Left ventricle myocardium inferior (tissue), 1 donor: Measurements from ENCODE around the gene WNT4. TPM values are rescaled to one million over a fixed set of nuclear protein-coding genes. Genes with fewer than 3 reads are reported as not detected.

Experiments used
- DNase-seq: peaks from one replicate; pipeline ENCODE4 v3.0.0-alpha.2; 2020
- H3K27ac ChIP-seq: fragments of 200-600 bp; replicated peaks from 2 replicates; pipeline ENCODE4 v1.8.0; 2021
- H3K27me3 ChIP-seq: fragments of 200-600 bp; 2 replicates; pipeline ENCODE4 v1.8.0; 2021; ENCODE audit warnings: low read depth
- H3K36me3 ChIP-seq: fragments of 200-600 bp; 2 replicates; pipeline ENCODE4 v1.8.0; 2021
- H3K4me1 ChIP-seq: fragments of 200-600 bp; 2 replicates; pipeline ENCODE4 v1.8.0; 2021
- H3K4me3 ChIP-seq: fragments of 200-600 bp; 2 replicates; pipeline ENCODE4 v1.8.0; 2021; ENCODE audit warnings: mild to moderate bottlenecking, moderate library complexity
- H3K9me3 ChIP-seq: fragments of 200-600 bp; replicated peaks from 2 replicates; pipeline ENCODE4 v1.8.0; 2021
- intact Hi-C: fragments of 100-400 bp; cut with micrococcal nuclease; formaldehyde crosslinking; loops from one replicate; pipeline ENCODE4 v1.11.0; 2022
- total RNA-seq: library from RNA; stranded (reverse); fragmentation: NEBNext Ultra II Directional; extraction: Animal tissue kit (Norgen Biotek cat#: 25700); gene quantifications from one replicate; pipeline ENCODE4 v1.2.1, GENCODE V29; 2021
- TF ChIP-seq, protein P1 (sequence below): fragments of 200-600 bp; IDR thresholded peaks from 2 replicates; pipeline ENCODE4 v1.8.0; 2021; ENCODE audit warnings: antibody characterized with exemption, mild to moderate bottlenecking, borderline replicate concordance
- donor health status: DM: no; HTN: yes; CAD: no; lungs with severe emphysema.

Gene WNT4
- total RNA-seq, 1 donor from 2014 or later: not detected

DNA sequence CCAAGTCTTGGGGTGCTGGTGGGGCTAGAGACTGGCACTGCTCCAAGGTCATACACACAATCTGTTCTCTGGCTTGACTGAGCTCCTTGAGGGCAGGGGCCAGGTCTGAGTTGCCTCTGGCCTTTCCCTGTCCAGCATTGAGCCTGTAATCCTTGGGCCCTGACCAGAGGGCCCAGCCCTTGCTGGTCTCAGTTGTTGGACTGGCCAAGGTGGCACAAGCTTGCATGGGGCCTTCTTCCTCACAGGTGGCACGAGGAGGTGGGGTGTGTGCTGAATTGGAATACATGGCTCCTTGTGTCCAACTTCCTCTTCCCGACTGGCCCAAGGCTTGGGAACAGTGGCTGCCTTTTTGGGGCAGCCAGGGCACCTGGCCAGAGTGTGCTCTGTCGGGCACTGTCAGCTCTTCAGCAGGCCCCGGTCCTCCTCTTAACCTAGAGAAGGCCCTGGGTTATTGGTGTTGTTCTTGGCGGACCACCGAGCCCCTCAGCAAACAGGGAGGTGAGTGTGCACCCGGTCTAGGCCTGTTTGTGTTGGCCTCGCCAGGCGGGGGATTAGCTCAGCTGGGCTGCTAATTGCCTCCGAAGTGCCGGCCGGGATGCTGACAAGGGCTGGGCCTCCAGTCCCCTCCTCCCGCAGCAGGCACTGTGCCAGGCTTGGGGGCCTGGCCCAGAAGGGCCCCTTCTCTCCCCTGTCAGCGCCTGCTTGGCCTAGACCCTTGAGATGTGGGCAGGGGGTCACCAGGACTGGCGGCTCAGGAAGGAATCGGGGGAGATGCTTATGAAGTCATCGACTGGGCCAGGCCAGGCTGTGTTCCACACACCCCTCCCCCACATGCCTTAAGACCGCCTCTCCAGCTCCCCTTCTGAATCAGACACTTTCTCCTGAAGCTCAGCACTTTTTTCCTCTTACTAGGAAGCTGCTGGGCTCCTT is 28.5 kb downstream of the WNT4 start:
- DNase-seq: no peak
- intact Hi-C loops: no loop called here
- Histone ChIP-seq H3K27me3 (no peaks in the 10 kb centered on the region), H3K27ac (peak overlapping the region; percentile 29), H3K36me3 (peaks cover 1% of the 10 kb centered on the region), H3K9me3 (no peaks in the 10 kb centered on the region), H3K4me3 (no peak overlapping the region), H3K4me1 (peaks cover 73% of the 10 kb centered on the region)
- TF ChIP-seq, protein P1, sequence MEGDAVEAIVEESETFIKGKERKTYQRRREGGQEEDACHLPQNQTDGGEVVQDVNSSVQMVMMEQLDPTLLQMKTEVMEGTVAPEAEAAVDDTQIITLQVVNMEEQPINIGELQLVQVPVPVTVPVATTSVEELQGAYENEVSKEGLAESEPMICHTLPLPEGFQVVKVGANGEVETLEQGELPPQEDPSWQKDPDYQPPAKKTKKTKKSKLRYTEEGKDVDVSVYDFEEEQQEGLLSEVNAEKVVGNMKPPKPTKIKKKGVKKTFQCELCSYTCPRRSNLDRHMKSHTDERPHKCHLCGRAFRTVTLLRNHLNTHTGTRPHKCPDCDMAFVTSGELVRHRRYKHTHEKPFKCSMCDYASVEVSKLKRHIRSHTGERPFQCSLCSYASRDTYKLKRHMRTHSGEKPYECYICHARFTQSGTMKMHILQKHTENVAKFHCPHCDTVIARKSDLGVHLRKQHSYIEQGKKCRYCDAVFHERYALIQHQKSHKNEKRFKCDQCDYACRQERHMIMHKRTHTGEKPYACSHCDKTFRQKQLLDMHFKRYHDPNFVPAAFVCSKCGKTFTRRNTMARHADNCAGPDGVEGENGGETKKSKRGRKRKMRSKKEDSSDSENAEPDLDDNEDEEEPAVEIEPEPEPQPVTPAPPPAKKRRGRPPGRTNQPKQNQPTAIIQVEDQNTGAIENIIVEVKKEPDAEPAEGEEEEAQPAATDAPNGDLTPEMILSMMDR: no peak

DNA sequence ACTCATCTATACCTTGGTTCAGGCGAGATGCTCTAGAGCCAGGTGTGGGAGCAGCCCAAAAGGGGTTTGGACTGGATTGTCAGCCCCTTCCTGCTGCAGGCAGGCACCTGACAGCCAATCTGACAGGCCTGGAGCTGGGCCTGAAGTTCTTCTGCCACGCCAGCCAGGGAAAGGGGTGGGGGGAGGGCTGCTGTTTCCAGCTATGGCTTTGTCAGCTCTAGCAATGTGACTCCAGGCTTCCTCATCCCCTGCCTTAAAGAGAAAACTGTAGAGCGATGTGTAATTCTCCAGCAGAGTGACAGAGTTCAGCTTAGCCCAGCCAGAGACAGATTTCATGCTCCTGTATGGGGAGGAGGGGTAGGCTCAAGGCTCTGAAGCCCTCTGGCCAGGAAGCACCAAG is 30.3 kb downstream of the WNT4 start:
- H3K4me1 ChIP-seq: peaks cover 80% of the 10 kb centered on the region
- H3K27me3 ChIP-seq: no peaks in the 10 kb centered on the region
- H3K9me3 ChIP-seq: no peaks in the 10 kb centered on the region
- H3K4me3 ChIP-seq: no peak overlapping the region
- H3K27ac ChIP-seq: no peak overlapping the region
- intact Hi-C loops: no loop called here
- TF ChIP-seq, protein P1: no peak
- H3K36me3 ChIP-seq: no peaks in the 10 kb centered on the region
- DNase-seq: no peak

DNA sequence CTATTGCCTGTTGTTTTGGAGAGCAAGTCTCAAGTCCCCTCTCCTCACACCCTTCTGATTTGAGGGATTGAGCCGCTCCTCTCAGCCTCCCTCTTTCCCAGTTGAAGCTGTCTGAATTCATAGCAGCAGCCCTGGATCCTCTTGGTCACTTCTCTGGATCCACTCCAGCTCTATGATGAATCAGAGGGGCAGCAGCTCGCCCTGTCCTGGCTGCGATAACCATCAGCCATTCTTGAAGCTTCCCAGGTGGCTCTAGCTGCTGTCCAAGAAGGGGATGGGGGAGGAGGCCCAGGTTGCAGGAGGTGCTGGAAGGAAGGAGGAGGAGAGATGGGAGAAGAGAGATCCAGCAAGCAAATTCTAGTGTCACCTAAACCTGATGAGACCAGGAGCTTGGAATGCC is 31.3 kb downstream of the WNT4 start:
- Histone ChIP-seq H3K36me3 (no peaks in the 10 kb centered on the region), H3K4me1 (peaks cover 72% of the 10 kb centered on the region), H3K27me3 (no peaks in the 10 kb centered on the region), H3K9me3 (no peaks in the 10 kb centered on the region), H3K27ac (no peak overlapping the region), H3K4me3 (no peak overlapping the region)
- DNase-seq: no peak
- intact Hi-C loops: no loop called here
- TF ChIP-seq, protein P1: no peak

DNA sequence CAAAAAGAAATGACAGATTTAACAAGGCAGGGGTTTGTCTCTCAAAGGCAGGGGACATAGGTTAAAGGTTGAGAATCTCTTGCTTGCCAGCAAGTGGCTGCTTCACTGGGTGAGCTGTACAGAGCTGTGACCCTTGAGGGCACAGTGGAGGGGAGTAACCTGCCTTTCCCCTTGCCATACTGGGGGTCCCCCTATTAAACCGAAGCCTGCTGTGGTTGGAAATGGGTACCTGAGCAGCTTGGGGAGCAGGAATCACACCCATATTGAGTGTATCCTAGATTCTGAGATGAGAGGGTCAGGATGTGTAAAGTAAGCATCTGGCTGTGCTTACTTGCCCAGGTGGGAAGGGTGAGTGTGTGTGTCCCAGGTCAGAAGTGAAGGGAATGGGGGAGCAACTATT is 31.8 kb downstream of the WNT4 start:
- Histone ChIP-seq H3K9me3 (no peaks in the 10 kb centered on the region), H3K4me1 (peaks cover 68% of the 10 kb centered on the region), H3K27me3 (no peaks in the 10 kb centered on the region), H3K36me3 (no peaks in the 10 kb centered on the region), H3K27ac (no peak overlapping the region), H3K4me3 (no peak overlapping the region)
- TF ChIP-seq, protein P1: no peak
- no peak for DNase-seq
- intact Hi-C loops: no loop called here

DNA sequence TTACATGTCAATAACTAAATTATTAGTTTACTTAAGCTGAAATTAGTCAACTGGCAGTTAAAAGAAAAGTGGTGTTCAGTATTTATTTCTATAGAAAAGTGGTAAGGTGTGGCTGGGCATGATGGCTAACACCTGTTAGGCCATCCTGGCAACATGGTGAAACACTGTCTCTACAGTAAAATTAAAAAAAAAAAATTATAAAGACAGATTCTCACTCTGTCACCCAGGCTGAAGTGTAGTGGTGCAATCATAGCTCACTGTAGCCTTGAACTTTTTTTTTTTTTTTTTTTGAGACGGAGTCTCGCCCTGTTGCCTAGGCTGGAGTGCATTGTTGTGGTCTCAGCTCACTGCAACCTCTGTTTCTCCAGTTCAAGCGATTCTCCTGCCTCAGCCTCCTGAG is 32.9 kb downstream of the WNT4 start:
- no peaks in the 10 kb centered on the region for H3K27me3 ChIP-seq
- no peaks in the 10 kb centered on the region for H3K36me3 ChIP-seq
- TF ChIP-seq, protein P1: no peak
- no peak overlapping the region for H3K4me3 ChIP-seq
- intact Hi-C loops: no loop called here
- no peak for DNase-seq
- H3K9me3 ChIP-seq: no peaks in the 10 kb centered on the region
- peaks cover 61% of the 10 kb centered on the region for H3K4me1 ChIP-seq
- no peak overlapping the region for H3K27ac ChIP-seq
